Effector memory CD8-positive, alpha-beta T cell (primary cell): ENCODE results near the gene SLFN12L.
"Not testable (repeated sequence)": the region's sequence is repeated elsewhere in the genome, so short reads cannot be mapped to it uniquely, and the experiment has no call there.

Experiments
- ATAC-seq: fragments of 150-1000 bp; cut with Tn5 transposase; replicated peaks from 2 replicates; pipeline ENCODE4 v1.10.0; 2021; ENCODE audit warnings: mild to moderate bottlenecking, moderate library complexity
- DNase-seq, 3 experiments: peaks; one replicate each; pipeline ENCODE4 v3.0.0; 2021
- H3K27ac Mint-ChIP-seq, 2 donors: one replicate each; pipeline ENCODE4 v1.8.0; 2022; ENCODE audit warnings: mild to moderate bottlenecking in 2 of 2, mixed read lengths in 2 of 2, moderate library complexity in 2 of 2
- H3K27me3 Mint-ChIP-seq, 2 donors: one replicate each; pipeline ENCODE4 v1.8.0; 2022; ENCODE audit warnings: mixed read lengths in 2 of 2
- H3K36me3 Mint-ChIP-seq: one replicate; pipeline ENCODE4 v1.8.0; 2022; ENCODE audit warnings: mild to moderate bottlenecking, moderate library complexity, mixed read lengths; ENCODE audit not compliant: insufficient read depth
- H3K4me1 Mint-ChIP-seq, 2 donors: one replicate each; pipeline ENCODE4 v1.8.0; 2022; ENCODE audit warnings: low read depth in 2 of 2, mixed read lengths in 2 of 2
- H3K4me3 Mint-ChIP-seq, 2 donors: one replicate each; pipeline ENCODE4 v1.8.0; 2022; ENCODE audit warnings: mild to moderate bottlenecking in 2 of 2, mixed read lengths in 2 of 2, moderate library complexity in 2 of 2
- H3K9me3 Mint-ChIP-seq, 2 donors: one replicate each; pipeline ENCODE4 v1.8.0; 2022; ENCODE audit warnings: mixed read lengths in 2 of 2

SLFN12L gene

GRCh38 chr17:35467824-35468223, 69.7 kb downstream of the SLFN12L start:
- DNase-seq (peak; percentile 24 to 31 (median 26)), ATAC-seq (peak; percentile 99)
- H3K4me1 Mint-ChIP-seq, result peaks cover 41 to 53% of the 10 kb centered on the region in 2 donors
- H3K4me3 Mint-ChIP-seq, result peak overlapping the region; percentile 63 to 67
- no peaks in the 10 kb centered on the region for H3K9me3 Mint-ChIP-seq
- H3K36me3 Mint-ChIP-seq, result peaks cover 11% of the 10 kb centered on the region
- peak overlapping the region; percentile 90 to 92 for H3K27ac Mint-ChIP-seq
- no peaks in the 10 kb centered on the region for H3K27me3 Mint-ChIP-seq

GRCh38 chr17:35460354-35460851, 77.1 kb downstream of the SLFN12L start:
- Mint-ChIP-seq H3K9me3 (peaks cover 7% of the 10 kb centered on the region in 2 donors), H3K4me3 (peak overlapping the region; percentile 63 to 86), H3K4me1 (peaks cover 21 to 33% of the 10 kb centered on the region in 2 donors), H3K27me3 (no peaks in the 10 kb centered on the region), H3K36me3 (peaks cover 15% of the 10 kb centered on the region), H3K27ac (peak overlapping the region; percentile 44 to 95)
- DNase-seq, result peak; percentile 68 to 73 (median 72)
- peak; percentile 93 for ATAC-seq

GRCh38 chr17:35454035-35454434, 83.4 kb downstream of the SLFN12L start:
- not testable (repeated sequence) for H3K4me1 Mint-ChIP-seq

GRCh38 chr17:35453171-35453570, 84.3 kb downstream of the SLFN12L start:
- peak overlapping the region in 1 of 2 donors; percentile 73 for H3K27ac Mint-ChIP-seq

More at GRCh38 chr17:35454035-35454434, 83.4 kb downstream of the SLFN12L start:
- not testable (repeated sequence) for H3K27me3 Mint-ChIP-seq, ATAC-seq, H3K4me3 Mint-ChIP-seq, H3K36me3 Mint-ChIP-seq, DNase-seq
- Mint-ChIP-seq H3K27ac (peak overlapping the region; percentile 16 to 73), H3K9me3 (peaks cover 7 to 15% of the 10 kb centered on the region in 2 donors)

GRCh38 chr17:35449371-35449931, 88.0 kb downstream of the SLFN12L start:
- H3K36me3 Mint-ChIP-seq, result peaks cover 3% of the 10 kb centered on the region
- H3K4me3 Mint-ChIP-seq, result peak overlapping the region; percentile 78 to 83
- H3K4me1 Mint-ChIP-seq, result peaks cover 0 to 12% of the 10 kb centered on the region in 2 donors
- peaks cover 0 to 2% of the 10 kb centered on the region in 2 donors for H3K9me3 Mint-ChIP-seq
- H3K27ac Mint-ChIP-seq, result peak overlapping the region in 1 of 2 donors; percentile 90
- no peak for ATAC-seq
- no peak for DNase-seq
- no peaks in the 10 kb centered on the region for H3K27me3 Mint-ChIP-seq

More at GRCh38 chr17:35453171-35453570, 84.3 kb downstream of the SLFN12L start:
- no peak overlapping the region for H3K4me3 Mint-ChIP-seq
- no peak for ATAC-seq
- no peak for DNase-seq
- peaks cover 0 to 9% of the 10 kb centered on the region in 2 donors for H3K4me1 Mint-ChIP-seq
- peaks cover 3 to 10% of the 10 kb centered on the region in 2 donors for H3K9me3 Mint-ChIP-seq
- H3K27me3 Mint-ChIP-seq, result no peaks in the 10 kb centered on the region
- H3K36me3 Mint-ChIP-seq, result peaks cover 3% of the 10 kb centered on the region

GRCh38 chr17:35448899-35449227, 88.6 kb downstream of the SLFN12L start:
- ATAC-seq (no peak), DNase-seq (no peak)
- no peaks in the 10 kb centered on the region for H3K27me3 Mint-ChIP-seq
- H3K9me3 Mint-ChIP-seq, result no peaks in the 10 kb centered on the region
- peaks cover 0 to 12% of the 10 kb centered on the region in 2 donors for H3K4me1 Mint-ChIP-seq
- peak overlapping the region; percentile 87 to 90 for H3K27ac Mint-ChIP-seq
- peaks cover 3% of the 10 kb centered on the region for H3K36me3 Mint-ChIP-seq
- H3K4me3 Mint-ChIP-seq, result peak overlapping the region; percentile 78 to 83

- DNase-seq (peak; percentile 77 to 80 (median 78)), ATAC-seq (peak; percentile 97)
- no peaks in the 10 kb centered on the region for H3K27me3 Mint-ChIP-seq
- peaks cover 3% of the 10 kb centered on the region for H3K36me3 Mint-ChIP-seq
- H3K9me3 Mint-ChIP-seq, result no peaks in the 10 kb centered on the region
- peaks cover 0 to 12% of the 10 kb centered on the region in 2 donors for H3K4me1 Mint-ChIP-seq
- H3K4me3 Mint-ChIP-seq, result peak within 1 kb of the TSS; percentile 78 to 83
- H3K27ac Mint-ChIP-seq, result peak within 1 kb of the TSS; percentile 87 to 90
These were observed 89.1 kb downstream of the SLFN12L start, which contains the start of gene SLFN13 for GRCh38 chr17:35448214-35448898. SLFN13 (minus strand) TSS chr17:35448766; CDS start chr17:35445680, 3,086 bp downstream.

- Mint-ChIP-seq H3K4me3 (peak overlapping the region; percentile 78 to 83), H3K9me3 (no peaks in the 10 kb centered on the region), H3K36me3 (peaks cover 3% of the 10 kb centered on the region), H3K27me3 (no peaks in the 10 kb centered on the region), H3K4me1 (peaks cover 0 to 12% of the 10 kb centered on the region in 2 donors), H3K27ac (peak overlapping the region; percentile 87 to 90)
- no peak for ATAC-seq
- no peak for DNase-seq
These were observed 90.0 kb downstream of the SLFN12L start for GRCh38 chr17:35447499-35447898.

- peaks cover 6 to 7% of the 10 kb centered on the region in 2 donors for H3K4me1 Mint-ChIP-seq
- no peak overlapping the region for H3K4me3 Mint-ChIP-seq
- H3K9me3 Mint-ChIP-seq, result no peaks in the 10 kb centered on the region
- no peaks in the 10 kb centered on the region for H3K27me3 Mint-ChIP-seq
- H3K36me3 Mint-ChIP-seq, result no peaks in the 10 kb centered on the region
- no peak for ATAC-seq
- H3K27ac Mint-ChIP-seq, result no peak overlapping the region
- no peak for DNase-seq
These were observed 99.0 kb downstream of the SLFN12L start for GRCh38 chr17:35438433-35438832.

GRCh38 chr17:35433075-35433894, 104.2 kb downstream of the SLFN12L start:
- Mint-ChIP-seq H3K4me1 (peaks cover 24 to 50% of the 10 kb centered on the region in 2 donors), H3K27me3 (no peaks in the 10 kb centered on the region), H3K27ac (peak overlapping the region; percentile 88 to 94), H3K36me3 (no peaks in the 10 kb centered on the region), H3K9me3 (no peaks in the 10 kb centered on the region), H3K4me3 (peak overlapping the region; percentile 93 to 96)
- DNase-seq (peak in 2 of 3 experiments; percentile 24 to 28), ATAC-seq (peak; percentile 76)

GRCh38 chr17:35432176-35433074, 105.1 kb downstream of the SLFN12L start, which contains the start of gene SLFN12:
SLFN12 (minus strand) TSS chr17:35432500; CDS start chr17:35423028, 9,472 bp downstream.
- peaks cover 30 to 57% of the 10 kb centered on the region in 2 donors for H3K4me1 Mint-ChIP-seq
- DNase-seq, result peak; percentile 27 to 48 (median 34)
- H3K27me3 Mint-ChIP-seq, result no peaks in the 10 kb centered on the region
- no peaks in the 10 kb centered on the region for H3K9me3 Mint-ChIP-seq
- H3K36me3 Mint-ChIP-seq, result no peaks in the 10 kb centered on the region
- peak within 1 kb of the TSS; percentile 93 to 96 for H3K4me3 Mint-ChIP-seq
- peak; percentile 87 for ATAC-seq
- peak within 1 kb of the TSS; percentile 88 to 94 for H3K27ac Mint-ChIP-seq

GRCh38 chr17:35429702-35430101, 107.8 kb downstream of the SLFN12L start:
- no peaks in the 10 kb centered on the region for H3K27me3 Mint-ChIP-seq
- H3K4me1 Mint-ChIP-seq, result peaks cover 30 to 65% of the 10 kb centered on the region in 2 donors
- H3K36me3 Mint-ChIP-seq, result no peaks in the 10 kb centered on the region
- DNase-seq (no peak), ATAC-seq (no peak)
- H3K9me3 Mint-ChIP-seq, result no peaks in the 10 kb centered on the region
- H3K27ac Mint-ChIP-seq, result no peak overlapping the region
- H3K4me3 Mint-ChIP-seq, result no peak overlapping the region
